ENCODE data around the gene CIPC. TPM values are rescaled to one million over a fixed set of nuclear protein-coding genes. Genes with fewer than 3 reads are reported as not detected.
A peak's percentile ranks its signal among the peaks of the same experiment; 100 is the strongest.

The CIPC gene
- total RNA-seq, 1 donor: 23.7 TPM

DNA sequence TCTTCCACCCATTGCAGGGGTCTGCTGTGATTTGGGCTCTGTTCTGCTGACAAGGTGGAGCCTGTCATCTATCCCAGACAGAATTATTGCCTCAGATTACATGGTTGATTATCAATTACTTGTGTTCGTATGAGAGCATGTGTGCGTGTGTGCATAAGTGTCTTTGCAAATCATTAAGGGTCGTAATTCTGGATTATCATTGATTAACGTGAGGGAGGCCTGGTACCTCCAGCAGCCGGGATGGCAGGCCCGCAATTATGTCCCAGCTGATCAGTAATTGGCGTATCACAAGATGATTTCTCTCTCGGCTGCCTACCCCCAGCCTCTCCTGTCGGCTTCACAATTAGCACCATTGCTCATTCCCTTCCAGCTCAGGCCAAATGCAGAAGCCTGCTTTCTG is 39.9 kb upstream of the CIPC start:
- TF ChIP-seq, protein P1, sequence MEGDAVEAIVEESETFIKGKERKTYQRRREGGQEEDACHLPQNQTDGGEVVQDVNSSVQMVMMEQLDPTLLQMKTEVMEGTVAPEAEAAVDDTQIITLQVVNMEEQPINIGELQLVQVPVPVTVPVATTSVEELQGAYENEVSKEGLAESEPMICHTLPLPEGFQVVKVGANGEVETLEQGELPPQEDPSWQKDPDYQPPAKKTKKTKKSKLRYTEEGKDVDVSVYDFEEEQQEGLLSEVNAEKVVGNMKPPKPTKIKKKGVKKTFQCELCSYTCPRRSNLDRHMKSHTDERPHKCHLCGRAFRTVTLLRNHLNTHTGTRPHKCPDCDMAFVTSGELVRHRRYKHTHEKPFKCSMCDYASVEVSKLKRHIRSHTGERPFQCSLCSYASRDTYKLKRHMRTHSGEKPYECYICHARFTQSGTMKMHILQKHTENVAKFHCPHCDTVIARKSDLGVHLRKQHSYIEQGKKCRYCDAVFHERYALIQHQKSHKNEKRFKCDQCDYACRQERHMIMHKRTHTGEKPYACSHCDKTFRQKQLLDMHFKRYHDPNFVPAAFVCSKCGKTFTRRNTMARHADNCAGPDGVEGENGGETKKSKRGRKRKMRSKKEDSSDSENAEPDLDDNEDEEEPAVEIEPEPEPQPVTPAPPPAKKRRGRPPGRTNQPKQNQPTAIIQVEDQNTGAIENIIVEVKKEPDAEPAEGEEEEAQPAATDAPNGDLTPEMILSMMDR (IDR thresholded peaks at IDR 0.05; ENCODE audit: insufficient read depth, low read depth, low read length): no peak

DNA sequence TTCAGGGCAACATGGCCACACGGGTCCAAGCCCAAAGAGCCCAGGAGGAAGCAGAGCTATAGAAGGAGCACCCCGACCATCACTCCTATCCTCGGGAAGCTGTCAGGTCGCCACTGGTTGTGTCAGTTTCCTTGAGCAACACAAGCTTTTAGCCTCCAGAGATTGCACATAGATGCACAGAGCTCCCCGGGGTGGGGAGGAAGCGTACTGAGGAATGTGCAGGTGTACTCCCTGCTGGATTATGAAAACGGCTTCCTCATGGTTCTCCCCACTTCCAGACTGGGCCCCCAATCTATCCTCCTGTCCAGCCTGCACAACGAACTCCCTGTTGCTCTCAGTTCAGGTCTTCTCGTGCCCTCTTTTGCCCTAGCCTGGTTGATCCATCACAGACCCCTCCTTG is 39.3 kb upstream of the CIPC start:
- no peak overlapping the region for H3K4me3 ChIP-seq (ENCODE audit: low read depth, low read length)
- no peak for DNase-seq (ENCODE audit: low read depth)
- TF ChIP-seq, protein P1 (IDR thresholded peaks at IDR 0.05; ENCODE audit: insufficient read depth, low read depth, low read length): no peak

More for the DNA sequence above, 39.9 kb upstream of the CIPC start:
- no peak for DNase-seq (ENCODE audit: low read depth)
- H3K4me3 ChIP-seq (ENCODE audit: low read depth, low read length): no peak overlapping the region

DNA sequence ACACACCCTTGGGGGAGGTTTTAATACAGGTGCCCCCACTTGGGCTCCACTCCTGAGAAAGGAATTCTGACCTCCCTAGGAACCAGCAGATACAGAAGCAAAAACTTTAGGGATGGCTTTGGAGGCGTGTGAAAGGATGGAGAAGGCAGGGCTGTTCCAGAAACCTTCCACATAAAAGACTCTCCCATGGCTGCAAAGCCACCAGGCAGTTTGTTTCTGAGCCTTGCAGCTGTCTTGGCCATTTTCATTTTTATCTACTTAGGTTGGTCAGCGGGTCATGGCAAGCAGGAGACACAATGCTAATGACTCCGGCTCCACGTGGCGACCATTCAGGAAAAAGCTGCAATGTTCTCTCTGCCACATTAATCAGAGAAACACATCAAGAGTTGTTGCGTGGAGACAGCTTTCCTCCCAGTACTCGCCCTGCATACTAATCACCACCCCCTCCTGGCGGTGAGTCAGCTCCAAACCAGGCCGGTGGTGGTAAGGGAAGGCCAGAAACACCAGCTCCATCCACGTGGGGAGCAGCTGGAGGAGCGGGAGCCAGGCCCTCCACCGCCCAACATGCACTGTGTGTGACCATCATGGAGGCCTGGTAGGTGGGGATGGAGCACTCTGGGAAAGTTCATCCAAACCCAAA is 38.7 kb upstream of the CIPC start:
- DNase-seq (ENCODE audit: low read depth): peak; percentile 93
- TF ChIP-seq, protein P1 (IDR thresholded peaks at IDR 0.05; ENCODE audit: insufficient read depth, low read depth, low read length): peak; percentile 54
- H3K4me3 ChIP-seq (ENCODE audit: low read depth, low read length): no peak overlapping the region

DNA sequence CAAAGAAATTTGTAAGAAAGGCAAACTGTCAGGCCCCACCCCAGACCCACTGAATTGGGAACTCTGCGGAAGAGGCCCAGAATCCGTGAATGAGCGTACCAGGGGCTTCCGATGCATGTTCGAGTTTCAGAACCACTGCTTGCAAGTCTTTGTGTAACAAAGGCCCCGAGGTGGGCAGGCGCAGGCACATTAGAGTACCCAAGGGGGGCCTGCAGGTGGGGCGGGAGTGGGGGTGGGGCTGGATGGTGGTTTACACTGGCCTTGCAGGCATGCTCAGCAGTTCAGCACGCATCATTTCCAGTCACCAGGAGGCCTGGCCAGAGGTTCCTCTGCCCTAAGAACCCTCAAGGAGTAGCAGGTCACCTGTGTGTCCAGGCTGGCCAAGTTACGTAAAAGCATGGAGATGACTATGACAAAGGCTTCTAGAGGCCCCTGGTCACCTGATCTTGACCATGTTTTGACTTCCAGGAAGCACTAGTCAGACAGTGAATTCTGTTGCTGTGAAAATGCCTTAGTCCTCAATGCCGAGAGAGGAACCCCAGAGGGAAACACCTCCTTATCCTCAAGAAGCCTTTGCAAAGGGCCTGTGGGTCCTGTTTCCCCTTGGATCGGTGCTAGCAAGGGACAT is 36.3 kb upstream of the CIPC start:
- H3K4me3 ChIP-seq (ENCODE audit: low read depth, low read length): no peak overlapping the region
- no peak for DNase-seq (ENCODE audit: low read depth)
- TF ChIP-seq, protein P1 (IDR thresholded peaks at IDR 0.05; ENCODE audit: insufficient read depth, low read depth, low read length): no peak

DNA sequence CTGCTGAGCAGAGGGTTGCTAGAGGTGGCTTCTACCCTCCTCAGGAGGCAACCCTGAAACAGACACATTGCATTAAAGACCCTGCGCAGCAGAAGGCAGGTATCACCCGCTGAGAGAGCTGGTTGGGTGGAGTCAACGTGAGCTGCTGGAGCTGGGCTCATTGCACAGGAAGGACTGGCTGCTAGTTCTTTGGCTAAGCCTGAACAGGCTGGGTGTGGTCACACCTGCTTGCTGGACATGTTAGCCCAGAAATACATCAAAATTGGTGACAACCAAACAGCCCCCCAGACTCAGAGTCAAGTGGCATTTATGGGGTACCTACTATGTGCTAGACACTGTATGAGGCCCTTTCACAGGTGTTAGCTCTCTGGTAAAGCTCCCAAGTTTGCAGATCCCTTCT is 35.8 kb upstream of the CIPC start:
- DNase-seq (ENCODE audit: low read depth): no peak
- H3K4me3 ChIP-seq (ENCODE audit: low read depth, low read length): no peak overlapping the region
- TF ChIP-seq, protein P1 (IDR thresholded peaks at IDR 0.05; ENCODE audit: insufficient read depth, low read depth, low read length): no peak

DNA sequence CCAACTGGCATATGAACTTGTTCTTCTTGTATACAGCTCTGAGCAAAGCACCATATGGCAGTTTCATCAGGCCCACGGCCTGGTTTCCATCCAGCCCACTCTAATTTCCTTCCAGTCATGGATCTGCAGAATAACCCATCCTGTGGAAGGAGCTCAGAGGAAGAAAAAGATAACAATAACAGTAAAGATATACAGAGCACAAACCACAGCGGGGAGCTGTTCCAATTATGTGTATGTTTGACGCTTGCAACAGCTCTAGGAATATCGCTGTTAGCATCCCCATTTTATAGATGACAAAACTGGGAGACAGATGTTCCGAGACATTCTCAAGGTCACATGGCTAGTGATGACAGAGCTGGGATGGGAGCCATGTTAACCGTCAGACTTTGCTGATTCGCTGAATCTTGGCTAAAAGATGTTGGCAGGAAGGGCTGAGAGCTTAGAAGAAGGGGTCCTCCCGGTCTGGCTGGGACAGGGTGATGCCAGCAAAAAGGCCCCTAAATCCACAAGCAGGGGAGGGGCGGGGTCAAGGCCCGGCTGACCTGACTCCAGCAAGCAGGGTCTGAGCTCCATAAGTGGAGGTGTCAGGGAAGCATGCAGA is 34.4 kb upstream of the CIPC start:
- DNase-seq (ENCODE audit: low read depth): peak; percentile 68
- TF ChIP-seq, protein P1 (IDR thresholded peaks at IDR 0.05; ENCODE audit: insufficient read depth, low read depth, low read length): no peak
- no peak overlapping the region for H3K4me3 ChIP-seq (ENCODE audit: low read depth, low read length)
